SK-N-SH (cell line): Measurements from ENCODE around the gene GSTO2. TPM values are rescaled to one million over a fixed set of nuclear protein-coding genes. Genes with fewer than 3 reads are reported as not detected.

Experiments
- CTCF ChIA-PET: fragments of 300-600, 350-600 bp; formaldehyde crosslinking; extraction: SDS; loops from one replicate; lab custom pipeline; 2021; lab: Yijun Ruan, JAX
- POLR2A ChIA-PET: fragments of 350-600 bp; sonication (Branson Sonifier 250); formaldehyde crosslinking; extraction: SDS; loops from one replicate; lab custom pipeline; 2020; ENCODE audit warnings: antibody characterized with exemption, inconsistent platforms; lab: Yijun Ruan, JAX
- DNase-seq: peaks from one replicate; pipeline ENCODE4 v3.0.0; 2012
- H2AFZ ChIP-seq: fragments of 200-600 bp; sonication (generic); 2 replicates; pipeline ENCODE4 v1.8.1; 2016; ENCODE audit warnings: antibody characterized with exemption, mild to moderate bottlenecking, low read depth
- H3F3A ChIP-seq: fragments of 200-600 bp; sonication (generic); replicated peaks from 2 replicates; pipeline ENCODE3; 2016; ENCODE audit warnings: antibody characterized with exemption, mild to moderate bottlenecking; ENCODE audit not compliant: insufficient read depth
- H3K27ac ChIP-seq, 2 experiments: fragments of 200-500 bp in 1 of 2; fragments of 200-600 bp in 1 of 2; sonication (Bioruptor generic) in 1 of 2; sonication (generic), shearing (Covaris generic) in 1 of 2; 2 replicates each; pipeline versions ENCODE4 v1.5.1 to v1.6.1; 2014 to 2016; ENCODE audit warnings: low read depth in 2 of 2, inconsistent platforms in 1 of 2, low read length in 1 of 2, mild to moderate bottlenecking in 1 of 2, mixed read lengths in 1 of 2
- H3K27me3 ChIP-seq: fragments of 200-600 bp; sonication (generic), shearing (Covaris generic); 2 replicates; pipeline ENCODE4 v1.6.1; 2016; ENCODE audit warnings: mixed run types; ENCODE audit not compliant: insufficient read depth
- H3K36me3 ChIP-seq, 2 experiments: fragments of 200-500 bp in 1 of 2; fragments of 200-600 bp in 1 of 2; sonication (Bioruptor generic) in 1 of 2; sonication (generic) in 1 of 2; replicated peaks in 1 of 2; 2 replicates each; pipeline versions ENCODE3 to v1.5.1; 2014 to 2016; ENCODE audit warnings: low read length in 1 of 2, mild to moderate bottlenecking in 1 of 2; ENCODE audit not compliant: insufficient read depth in 2 of 2, control insufficient read depth in 1 of 2
- H3K4me1 ChIP-seq, 2 experiments: fragments of 200-500 bp in 1 of 2; fragments of 200-600 bp in 1 of 2; sonication (Bioruptor generic) in 1 of 2; sonication (generic), shearing (Covaris generic) in 1 of 2; 2 replicates each; pipeline versions ENCODE4 v1.5.1 to v1.6.1; 2014 to 2016; ENCODE audit warnings: low read depth in 1 of 2, low read length in 1 of 2, mixed run types in 1 of 2; ENCODE audit not compliant: insufficient read depth in 2 of 2, control insufficient read depth in 1 of 2
- H3K4me2 ChIP-seq: fragments of 200-600 bp; sonication (generic), shearing (Covaris generic); 2 replicates; pipeline ENCODE4 v1.6.1; 2017; ENCODE audit warnings: mixed run types
- H3K4me3 ChIP-seq, 2 experiments: fragments of 200-500 bp in 1 of 2; fragments of 200-600 bp in 1 of 2; sonication (Bioruptor generic) in 1 of 2; sonication (generic), shearing (Covaris generic) in 1 of 2; 2 replicates each; pipeline versions ENCODE4 v1.5.1 to v1.8.1; 2014 to 2016; ENCODE audit warnings: low read depth in 2 of 2, inconsistent platforms in 1 of 2, low read length in 1 of 2, mild to moderate bottlenecking in 1 of 2, mixed read lengths in 1 of 2, moderate library complexity in 1 of 2
- H3K79me2 ChIP-seq: fragments of 200-600 bp; sonication (generic); 2 replicates; pipeline ENCODE4 v1.8.1; 2017; ENCODE audit warnings: mild to moderate bottlenecking; ENCODE audit not compliant: insufficient read depth
- H3K9ac ChIP-seq: fragments of 200-600 bp; sonication (generic); 2 replicates; pipeline ENCODE4 v1.6.1; 2017; ENCODE audit warnings: mixed run types
- H3K9me2 ChIP-seq: fragments of 200-600 bp; sonication (generic); 2 replicates; pipeline ENCODE4 v1.6.1; 2017; ENCODE audit warnings: mixed run types
- H3K9me3 ChIP-seq: fragments of 200-600 bp; sonication (generic); 2 replicates; pipeline ENCODE4 v1.6.1; 2017; ENCODE audit warnings: mixed run types, mild to moderate bottlenecking, moderate library complexity
- H4K20me1 ChIP-seq: fragments of 200-600 bp; sonication (generic); 2 replicates; pipeline ENCODE4 v1.6.1; 2017; ENCODE audit warnings: mild to moderate bottlenecking, mixed run types; ENCODE audit not compliant: insufficient read depth
- ELF1 ChIP-seq: IDR thresholded peaks from 2 replicates; pipeline ENCODE4 v1.4.0; 2012
- EZH2phosphoT487 ChIP-seq: fragments of 200-600 bp; sonication (generic); IDR thresholded peaks from 2 replicates; pipeline ENCODE4 v1.6.1; 2017; ENCODE audit warnings: low read depth, mixed run types, mild to moderate bottlenecking, antibody characterized with exemption, moderate library complexity, borderline replicate concordance
- FOXJ3 ChIP-seq: sonication (generic); formaldehyde crosslinking; IDR thresholded peaks from 2 replicates; pipeline ENCODE4 v1.5.1; 2020; ENCODE audit warnings: mild to moderate bottlenecking, missing genetic modification reagents
- GABPA ChIP-seq: IDR thresholded peaks from 2 replicates; pipeline ENCODE4 v1.4.0; 2012; ENCODE audit warnings: low read depth, mild to moderate bottlenecking
- GATA2 ChIP-seq: sonication (generic); formaldehyde crosslinking; IDR thresholded peaks from 2 replicates; pipeline ENCODE4 v1.5.0; 2020; ENCODE audit warnings: mild to moderate bottlenecking, missing genetic modification reagents
- JUND ChIP-seq: IDR thresholded peaks from 2 replicates; pipeline ENCODE4 v1.4.0; 2012
- NRF1 ChIP-seq: IDR thresholded peaks from 2 replicates; pipeline ENCODE4 v1.6.1; 2012; ENCODE audit warnings: low read depth, mild to moderate bottlenecking, low read length
- PBX3 ChIP-seq: IDR thresholded peaks from 2 replicates; pipeline ENCODE4; 2012
- POLR2AphosphoS5 ChIP-seq: IDR thresholded peaks from 2 replicates; pipeline ENCODE4 v1.6.1; 2012; ENCODE audit warnings: low read depth, low read length
- RAD21 ChIP-seq: IDR thresholded peaks from 2 replicates; pipeline ENCODE4 v1.6.1; 2012; ENCODE audit warnings: mild to moderate bottlenecking, low read length
- SIN3A ChIP-seq: IDR thresholded peaks from 2 replicates; pipeline ENCODE4 v1.6.1; 2012; ENCODE audit warnings: low read depth, mild to moderate bottlenecking, low read length, moderate library complexity, borderline replicate concordance
- SMC3 ChIP-seq: IDR thresholded peaks from 2 replicates; pipeline ENCODE4 v1.6.1; 2012; ENCODE audit warnings: low read depth, low read length, improper control_type of control experiment
- TCF12 ChIP-seq: IDR thresholded peaks from 2 replicates; pipeline ENCODE4 v1.4.0; 2012
- USF1 ChIP-seq: IDR thresholded peaks from 2 replicates; pipeline ENCODE4 v1.4.0; 2012; ENCODE audit warnings: low read depth, borderline replicate concordance
- USF2 ChIP-seq: fragments of 150-350 bp; IDR thresholded peaks from 2 replicates; pipeline ENCODE4 v1.6.1; 2017; ENCODE audit warnings: antibody characterized with exemption, low read length, low read depth, borderline replicate concordance
- YY1 ChIP-seq: IDR thresholded peaks from 2 replicates; pipeline ENCODE4 v1.4.0; 2012; ENCODE audit warnings: low read depth, mild to moderate bottlenecking
- ZBTB33 ChIP-seq: IDR thresholded peaks from 2 replicates; pipeline ENCODE4 v1.4.0; 2012; ENCODE audit warnings: low read depth, borderline replicate concordance
- polyA plus RNA-seq, 3 experiments: library from polyadenylated mRNA; depleted of rRNA; stranded (reverse); fragments of >200 nt; gene quantifications; 2 replicates each; pipeline ENCODE4 v1.2.3, GENCODE V29; 2012
- TF ChIP-seq, protein P1 (sequence below): fragments of 150-350 bp; IDR thresholded peaks from 2 replicates; pipeline ENCODE4 v1.6.1; 2016; ENCODE audit warnings: mild to moderate bottlenecking, low read depth, low read length
- TF ChIP-seq, protein P2 (sequence below): IDR thresholded peaks from 2 replicates; pipeline ENCODE4 v1.4.0; 2012; ENCODE audit warnings: low read depth

Gene GSTO2
- polyA plus RNA-seq, 1 of the 3 experiments (the other 2 are of a cell fraction): 0.49 TPM

GRCh38 chr10:104220522-104220921 is 48.5 kb upstream of the GSTO2 start (continued):
- TF ChIP-seq SIN3A (no peak), GATA2 (CRISPR knock-in tag) (no peak)

GRCh38 chr10:104223304-104223703 is 45.7 kb upstream of the GSTO2 start:
- no peaks in the 10 kb centered on the region; a peak in 1 of 4 replicates for H3K4me1 ChIP-seq
- no peak overlapping the region for H3K4me3 ChIP-seq
- H4K20me1 ChIP-seq: no peaks in the 10 kb centered on the region
- no peak overlapping the region for H2AFZ ChIP-seq
- no peaks in the 10 kb centered on the region for H3K9me3 ChIP-seq
- H3K4me2 ChIP-seq: no peak overlapping the region
- H3K79me2 ChIP-seq: no peaks in the 10 kb centered on the region
- H3K36me3 ChIP-seq: no peaks in the 10 kb centered on the region
- H3K9me2 ChIP-seq: no peaks in the 10 kb centered on the region
- H3F3A ChIP-seq: no peaks in the 10 kb centered on the region
- no peaks in the 10 kb centered on the region for H3K27me3 ChIP-seq
- ChIA-PET CTCF (interaction anchor here (1.2 kb wide), 1 partner anchor 339 kb away, joined by 6 read pairs; no protein-coding TSS in a partner anchor), POLR2A (no interaction called here)
- no peak overlapping the region for H3K9ac ChIP-seq
- DNase-seq: no peak
- TF ChIP-seq SMC3 (no peak), YY1 (no peak), USF2 (no peak), GATA2 (CRISPR knock-in tag) (no peak), NRF1 (no peak), ZBTB33 (no peak), FOXJ3 (no peak), RAD21 (no peak), GABPA (no peak), TCF12 (no peak), JUND (no peak), ELF1 (no peak), PBX3 (no peak), USF1 (no peak), POLR2AphosphoS5 (no peak), EZH2phosphoT487 (no peak)
- TF ChIP-seq, protein P1, sequence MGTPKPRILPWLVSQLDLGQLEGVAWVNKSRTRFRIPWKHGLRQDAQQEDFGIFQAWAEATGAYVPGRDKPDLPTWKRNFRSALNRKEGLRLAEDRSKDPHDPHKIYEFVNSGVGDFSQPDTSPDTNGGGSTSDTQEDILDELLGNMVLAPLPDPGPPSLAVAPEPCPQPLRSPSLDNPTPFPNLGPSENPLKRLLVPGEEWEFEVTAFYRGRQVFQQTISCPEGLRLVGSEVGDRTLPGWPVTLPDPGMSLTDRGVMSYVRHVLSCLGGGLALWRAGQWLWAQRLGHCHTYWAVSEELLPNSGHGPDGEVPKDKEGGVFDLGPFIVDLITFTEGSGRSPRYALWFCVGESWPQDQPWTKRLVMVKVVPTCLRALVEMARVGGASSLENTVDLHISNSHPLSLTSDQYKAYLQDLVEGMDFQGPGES: no peak
- TF ChIP-seq, protein P2, sequence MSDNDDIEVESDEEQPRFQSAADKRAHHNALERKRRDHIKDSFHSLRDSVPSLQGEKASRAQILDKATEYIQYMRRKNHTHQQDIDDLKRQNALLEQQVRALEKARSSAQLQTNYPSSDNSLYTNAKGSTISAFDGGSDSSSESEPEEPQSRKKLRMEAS: no peak
- no peak overlapping the region for H3K27ac ChIP-seq
